ENCODE results near the gene OR2T12. TPM values are rescaled to one million over a fixed set of nuclear protein-coding genes. Genes with fewer than 3 reads are reported as not detected.
A peak's percentile ranks its signal among the peaks of the same experiment; 100 is the strongest.
"Not testable (repeated sequence)": the region's sequence is repeated elsewhere in the genome, so short reads cannot be mapped to it uniquely, and the experiment has no call there.

Gene OR2T12
- total and polyA plus RNA-seq, 12 donors = not detected

GRCh38 chr1:248268178-248268577, 35.0 kb downstream of the OR2T12 start:
- WGBS, 2 donors = 58 to 68% methylated on average over 4 of the region's 4 CpGs
- Histone ChIP-seq H3K36me3 (no peaks in the 10 kb centered on the region), H3K9me3 (peaks cover 0 to 17% (median 0%) of the 10 kb centered on the region in 11 donors), H3K27ac (no peak overlapping the region), H3K4me1 (no peaks in the 10 kb centered on the region), H3K4me3 (no peak overlapping the region), H3K27me3 (no peaks in the 10 kb centered on the region)
- no peak for TF ChIP-seq CTCF (IDR thresholded peaks at IDR 0.05)
- ATAC-seq (no peak), DNase-seq (no peak)
- intact Hi-C loops (cut with DNase I) = no loop called here

GRCh38 chr1:248259309-248259708, 43.9 kb downstream of the OR2T12 start:
- H3K27ac ChIP-seq; intact Hi-C loops (cut with DNase I); H3K36me3 ChIP-seq; H3K4me3 ChIP-seq; ATAC-seq; H3K27me3 ChIP-seq; DNase-seq; H3K4me1 ChIP-seq: not testable (repeated sequence)
- peaks cover 0 to 50% (median 11%) of the 10 kb centered on the region in 11 donors for H3K9me3 ChIP-seq
- 53 to 56% methylated on average over 1 of the region's 1 CpG for WGBS, 2 donors

GRCh38 chr1:248243204-248243603, 60.0 kb downstream of the OR2T12 start:
- H3K9me3 ChIP-seq = peaks cover 0 to 4% (median 0%) of the 10 kb centered on the region in 11 donors
- intact Hi-C loops (cut with DNase I) = no loop called here
- ATAC-seq (no peak), DNase-seq (peak in 1 of 2 donors; percentile 3)
- peak in 7 of 9 donors; percentile 23 to 66 (median 47) for TF ChIP-seq CTCF (IDR thresholded peaks at IDR 0.05)
- no peak overlapping the region for H3K27ac ChIP-seq
- 13% methylated on average over 14 of the region's 14 CpGs for WGBS, 2 donors
- no peaks in the 10 kb centered on the region for H3K4me1 ChIP-seq
- no peaks in the 10 kb centered on the region for H3K36me3 ChIP-seq
- H3K4me3 ChIP-seq = no peak overlapping the region
- H3K27me3 ChIP-seq = no peaks in the 10 kb centered on the region

Other genes starting within 250 kb of the OR2T12 start
- gene OR2L13, start 208.2 kb downstream of the OR2T12 start, total RNA-seq = not detected
- gene OR2L13, start 208.2 kb downstream of the OR2T12 start, polyA plus RNA-seq = not detected
- not detected for gene OR2M5, start 158.3 kb downstream of the OR2T12 start, total RNA-seq
- gene OR2M5, start 158.3 kb downstream of the OR2T12 start, polyA plus RNA-seq = not detected
- not detected for gene OR2M2, start 128.6 kb downstream of the OR2T12 start, total RNA-seq
- gene OR2M2, start 128.6 kb downstream of the OR2T12 start, polyA plus RNA-seq = not detected
- not detected for gene OR2M3, start 106.2 kb downstream of the OR2T12 start, total RNA-seq
- not detected for gene OR2M3, start 106.2 kb downstream of the OR2T12 start, polyA plus RNA-seq
- gene OR2M4, start 72.0 kb downstream of the OR2T12 start, total RNA-seq = not detected
- gene OR2M4, start 72.0 kb downstream of the OR2T12 start, polyA plus RNA-seq = not detected
- gene OR2T33, start 25.4 kb downstream of the OR2T12 start, total RNA-seq = not detected
- under 1 TPM in 1 of 2 donors, not detected in 1; 0.03 TPM for gene OR2T33, start 25.4 kb downstream of the OR2T12 start, polyA plus RNA-seq
- not detected for gene OR2M7, start 21.1 kb upstream of the OR2T12 start, total RNA-seq
- not detected for gene OR2M7, start 21.1 kb upstream of the OR2T12 start, polyA plus RNA-seq
- not detected for gene OR14C36, start 45.4 kb upstream of the OR2T12 start, total RNA-seq
- gene OR14C36, start 45.4 kb upstream of the OR2T12 start, polyA plus RNA-seq = not detected
- not detected for gene OR2T4, start 58.2 kb upstream of the OR2T12 start, total RNA-seq
- gene OR2T4, start 58.2 kb upstream of the OR2T12 start, polyA plus RNA-seq = not detected
- gene OR2T6, start 72.3 kb upstream of the OR2T12 start, total RNA-seq = not detected
- gene OR2T6, start 72.3 kb upstream of the OR2T12 start, polyA plus RNA-seq = not detected
- not detected for gene OR2T1, start 99.6 kb upstream of the OR2T12 start, total RNA-seq
- not detected for gene OR2T1, start 99.6 kb upstream of the OR2T12 start, polyA plus RNA-seq
- gene OR2T2, start 142.2 kb upstream of the OR2T12 start, total RNA-seq = not detected
- not detected for gene OR2T2, start 142.2 kb upstream of the OR2T12 start, polyA plus RNA-seq
- gene OR2T3, start 169.9 kb upstream of the OR2T12 start, total RNA-seq = not detected
- not detected for gene OR2T3, start 169.9 kb upstream of the OR2T12 start, polyA plus RNA-seq
- gene OR2T5, start 185.2 kb upstream of the OR2T12 start, total RNA-seq = not detected
- not detected for gene OR2T5, start 185.2 kb upstream of the OR2T12 start, polyA plus RNA-seq
- not detected for gene OR2G6, start 204.6 kb upstream of the OR2T12 start, total RNA-seq
- gene OR2G6, start 204.6 kb upstream of the OR2T12 start, polyA plus RNA-seq = not detected